MCF 10A (cell line): ENCODE measurements around the gene TRPM3. TPM values are rescaled to one million over a fixed set of nuclear protein-coding genes. Genes with fewer than 3 reads are reported as not detected.
A peak's percentile ranks its signal among the peaks of the same experiment; 100 is the strongest.

Source experiments
- BruUV-seq: library from RNA; stranded (reverse); fragments of 400-500 nt; replicated peaks from 2 replicates; lab custom pipeline; 2021; lab: Mats Ljungman, UMichigan
- CTCF ChIA-PET: fragments of 300-600 bp; sonication (Branson Sonifier 250); formaldehyde crosslinking; extraction: SDS; loops from one replicate; lab custom pipeline; 2021; ENCODE audit warnings: antibody characterized with exemption, inconsistent platforms; lab: Yijun Ruan, JAX
- POLR2A ChIA-PET: fragments of 300-600, 350-650 bp; sonication (Branson Sonifier 250); formaldehyde crosslinking; extraction: SDS; loops from one replicate; lab custom pipeline; 2020; ENCODE audit warnings: antibody characterized with exemption, inconsistent platforms; lab: Yijun Ruan, JAX
- DNase-seq: peaks from one replicate; pipeline ENCODE4 v3.0.0-alpha.2; 2018; ENCODE audit not compliant: unreplicated experiment
- H3K27ac Mint-ChIP-seq: one replicate; pipeline ENCODE4 v1.8.0; 2022; ENCODE audit warnings: mild to moderate bottlenecking, low read depth, mixed read lengths; ENCODE audit not compliant: unreplicated experiment
- H3K27me3 Mint-ChIP-seq: one replicate; pipeline ENCODE4 v1.8.0; 2022; ENCODE audit warnings: mixed read lengths; ENCODE audit not compliant: insufficient read depth, unreplicated experiment
- H3K36me3 Mint-ChIP-seq: one replicate; pipeline ENCODE4 v1.8.0; 2022; ENCODE audit warnings: mild to moderate bottlenecking, moderate library complexity, mixed read lengths; ENCODE audit not compliant: insufficient read depth, unreplicated experiment
- H3K4me1 Mint-ChIP-seq: one replicate; pipeline ENCODE4 v1.8.0; 2022; ENCODE audit warnings: mixed read lengths; ENCODE audit not compliant: insufficient read depth, unreplicated experiment
- H3K4me3 Mint-ChIP-seq: one replicate; pipeline ENCODE4 v1.8.0; 2022; ENCODE audit warnings: mild to moderate bottlenecking, moderate library complexity, mixed read lengths; ENCODE audit not compliant: unreplicated experiment
- H3K9me3 Mint-ChIP-seq: one replicate; pipeline ENCODE4 v1.8.0; 2022; ENCODE audit warnings: mixed read lengths; ENCODE audit not compliant: unreplicated experiment
- intact Hi-C: fragments of 100-400 bp; cut with micrococcal nuclease; formaldehyde crosslinking; loops from 2 replicates; pipeline ENCODE4 v1.14.1; 2022
- total RNA-seq: library from RNA; stranded (reverse); gene quantifications from 2 replicates; pipeline ENCODE4 v1.2.3, GENCODE V29; 2022
- TF ChIP-seq, protein P1 (sequence below): fragments of 200-600 bp; IDR thresholded peaks from one replicate; pipeline ENCODE4 v1.8.0; 2022; ENCODE audit warnings: antibody characterized with exemption, mild to moderate bottlenecking; ENCODE audit not compliant: unreplicated experiment

The TRPM3 gene
- total RNA-seq, 1 experiment from 2014 or later: 0.44 TPM

DNA sequence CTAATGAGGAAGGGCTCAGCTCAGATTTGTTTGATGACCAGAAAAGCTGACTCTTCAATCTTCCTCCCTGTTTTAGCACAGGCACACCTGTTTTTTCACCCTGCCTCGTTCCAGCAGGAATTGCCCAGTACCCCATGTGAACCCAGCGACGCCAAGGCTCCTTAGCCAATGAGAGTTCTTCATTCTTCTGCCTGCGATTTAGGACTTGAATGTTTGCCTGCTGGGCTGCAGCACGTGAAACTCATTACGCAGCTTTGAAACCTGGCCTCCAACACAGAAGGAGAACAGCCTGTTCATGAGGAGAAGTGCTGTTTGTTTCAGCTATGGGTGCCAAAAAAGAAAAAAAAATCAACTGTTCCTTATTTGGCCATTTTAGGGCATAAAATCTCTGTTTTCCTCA, 315.5 kb downstream of the TRPM3 start:
- H3K4me3 Mint-ChIP-seq: no peak overlapping the region
- peaks cover 26% of the 10 kb centered on the region for H3K27me3 Mint-ChIP-seq
- POLR2A ChIA-PET: no interaction called here
- CTCF ChIA-PET: interaction anchor here (0.6 kb wide), 1 partner anchor 423 kb away, joined by 5 read pairs; no protein-coding TSS in a partner anchor
- H3K9me3 Mint-ChIP-seq: no peaks in the 10 kb centered on the region
- DNase-seq: no peak
- no TSS peak for BruUV-seq
- intact Hi-C loops: no loop called here
- no peaks in the 10 kb centered on the region for H3K4me1 Mint-ChIP-seq
- no peaks in the 10 kb centered on the region for H3K36me3 Mint-ChIP-seq
- H3K27ac Mint-ChIP-seq: no peak overlapping the region
- TF ChIP-seq, protein P1, sequence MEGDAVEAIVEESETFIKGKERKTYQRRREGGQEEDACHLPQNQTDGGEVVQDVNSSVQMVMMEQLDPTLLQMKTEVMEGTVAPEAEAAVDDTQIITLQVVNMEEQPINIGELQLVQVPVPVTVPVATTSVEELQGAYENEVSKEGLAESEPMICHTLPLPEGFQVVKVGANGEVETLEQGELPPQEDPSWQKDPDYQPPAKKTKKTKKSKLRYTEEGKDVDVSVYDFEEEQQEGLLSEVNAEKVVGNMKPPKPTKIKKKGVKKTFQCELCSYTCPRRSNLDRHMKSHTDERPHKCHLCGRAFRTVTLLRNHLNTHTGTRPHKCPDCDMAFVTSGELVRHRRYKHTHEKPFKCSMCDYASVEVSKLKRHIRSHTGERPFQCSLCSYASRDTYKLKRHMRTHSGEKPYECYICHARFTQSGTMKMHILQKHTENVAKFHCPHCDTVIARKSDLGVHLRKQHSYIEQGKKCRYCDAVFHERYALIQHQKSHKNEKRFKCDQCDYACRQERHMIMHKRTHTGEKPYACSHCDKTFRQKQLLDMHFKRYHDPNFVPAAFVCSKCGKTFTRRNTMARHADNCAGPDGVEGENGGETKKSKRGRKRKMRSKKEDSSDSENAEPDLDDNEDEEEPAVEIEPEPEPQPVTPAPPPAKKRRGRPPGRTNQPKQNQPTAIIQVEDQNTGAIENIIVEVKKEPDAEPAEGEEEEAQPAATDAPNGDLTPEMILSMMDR: no peak

DNA sequence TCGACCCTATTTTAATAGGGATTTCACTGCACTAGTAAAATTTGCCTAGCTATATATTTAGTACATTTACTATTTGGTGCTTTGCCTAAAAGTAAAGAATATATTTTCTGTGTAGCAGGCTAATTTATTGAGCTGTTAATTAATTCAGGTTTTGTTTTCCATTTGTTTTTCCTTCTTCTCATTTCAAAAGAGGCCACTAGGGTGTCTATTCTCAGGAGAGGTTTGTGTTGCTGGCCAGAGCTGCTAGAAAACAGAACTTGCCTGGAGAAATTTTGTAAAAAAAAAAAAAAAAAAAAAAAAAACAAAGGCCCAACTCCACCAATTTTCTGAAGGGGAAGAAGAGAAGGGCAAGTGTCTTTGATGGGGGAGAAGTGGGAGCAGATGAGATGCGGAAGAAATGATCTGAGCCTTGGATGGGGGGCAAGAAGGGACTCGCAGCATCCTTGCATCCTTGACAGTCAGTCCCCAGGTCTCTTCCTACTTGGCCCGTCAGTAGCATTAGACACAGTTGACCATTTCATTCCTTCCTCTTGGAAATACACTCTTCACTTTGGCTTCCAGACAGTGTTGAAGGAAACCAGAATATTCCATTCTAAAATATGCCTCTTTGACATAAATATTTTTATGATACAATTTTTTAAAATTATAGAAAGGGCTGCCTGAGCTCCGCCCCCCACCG, 318.5 kb downstream of the TRPM3 start:
- no peaks in the 10 kb centered on the region for H3K9me3 Mint-ChIP-seq
- H3K27ac Mint-ChIP-seq: no peak overlapping the region
- peaks cover 16% of the 10 kb centered on the region for H3K27me3 Mint-ChIP-seq
- BruUV-seq: no TSS peak
- ChIA-PET CTCF (interaction anchor here (0.7 to 1.1 kb wide), 2 partner anchors 12 to 17 kb away, joined by 3 to 4 read pairs; no protein-coding TSS in a partner anchor), POLR2A (no interaction called here)
- intact Hi-C loops: no loop called here
- no peak overlapping the region for H3K4me3 Mint-ChIP-seq
- TF ChIP-seq, protein P1: no peak
- H3K36me3 Mint-ChIP-seq: no peaks in the 10 kb centered on the region
- no peaks in the 10 kb centered on the region for H3K4me1 Mint-ChIP-seq
- no peak for DNase-seq

DNA sequence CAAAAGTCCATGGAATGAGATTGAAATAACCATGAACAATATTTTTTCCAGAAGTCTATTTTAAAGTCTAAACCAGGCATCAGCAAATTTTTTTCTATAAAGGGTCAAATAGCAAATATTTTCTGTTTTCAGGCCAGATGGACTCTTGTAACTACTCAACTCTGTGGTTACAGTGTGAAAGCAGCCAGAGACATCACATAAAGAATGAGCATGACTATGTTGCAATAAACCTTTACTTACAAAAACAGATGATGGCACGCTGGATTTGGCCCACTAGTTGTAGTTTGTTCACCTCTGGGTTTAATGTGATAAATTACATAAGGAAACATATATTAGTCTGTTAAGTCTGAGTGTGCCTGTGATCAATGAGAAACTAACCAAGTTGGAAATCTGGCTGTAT, 319.2 kb downstream of the TRPM3 start:
- Mint-ChIP-seq H3K36me3 (no peaks in the 10 kb centered on the region), H3K27ac (no peak overlapping the region), H3K9me3 (no peaks in the 10 kb centered on the region), H3K4me1 (no peaks in the 10 kb centered on the region), H3K4me3 (no peak overlapping the region), H3K27me3 (peaks cover 23% of the 10 kb centered on the region)
- peak; percentile 23 for DNase-seq
- CTCF ChIA-PET: no interaction called here
- TF ChIP-seq, protein P1: no peak
- POLR2A ChIA-PET: no interaction called here
- no TSS peak for BruUV-seq
- intact Hi-C loops: no loop called here

DNA sequence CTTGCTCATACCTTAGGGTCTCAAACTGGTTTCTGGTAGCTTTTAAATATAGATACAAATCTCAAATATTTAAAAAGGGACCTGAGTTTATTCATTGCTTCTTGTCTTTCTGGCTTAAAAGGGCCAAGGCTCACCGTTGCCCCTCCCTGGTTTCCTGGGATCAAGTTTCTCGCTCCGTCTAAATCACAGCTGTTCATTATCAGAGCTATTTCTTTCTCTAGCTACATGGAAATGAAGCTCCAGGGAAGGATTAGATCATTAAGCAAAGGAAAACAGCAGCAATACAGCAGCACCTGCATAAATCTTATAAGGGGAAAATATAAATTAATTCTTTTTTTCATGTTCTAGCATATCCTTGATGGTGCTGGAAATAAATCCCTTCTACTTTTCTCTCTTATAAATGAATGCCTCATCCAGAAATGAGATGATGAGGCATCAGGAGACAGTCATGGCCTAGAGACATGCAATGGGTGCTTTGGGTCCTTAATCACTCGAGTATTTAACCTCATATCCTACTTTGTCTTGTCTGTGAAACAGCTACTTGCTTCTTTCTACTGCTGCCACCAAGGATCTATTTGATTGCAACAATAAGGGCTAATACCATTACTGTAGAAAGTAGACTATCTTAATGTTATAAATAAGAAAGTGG, 320.1 kb downstream of the TRPM3 start:
- intact Hi-C loops: no loop called here
- POLR2A ChIA-PET: no interaction called here
- peaks cover 26% of the 10 kb centered on the region for H3K27me3 Mint-ChIP-seq
- CTCF ChIA-PET: interaction anchor here (0.7 kb wide), 1 partner anchor 1752 kb away, joined by 3 read pairs; no protein-coding TSS in a partner anchor
- no TSS peak for BruUV-seq
- no peaks in the 10 kb centered on the region for H3K9me3 Mint-ChIP-seq
- H3K4me1 Mint-ChIP-seq: no peaks in the 10 kb centered on the region
- TF ChIP-seq, protein P1: no peak
- no peak for DNase-seq
- no peaks in the 10 kb centered on the region for H3K36me3 Mint-ChIP-seq
- H3K27ac Mint-ChIP-seq: no peak overlapping the region
- no peak overlapping the region for H3K4me3 Mint-ChIP-seq
